ENCODE measurements around the gene RADIL. TPM values are rescaled to one million over a fixed set of nuclear protein-coding genes. Genes with fewer than 3 reads are reported as not detected.
A peak's percentile ranks its signal among the peaks of the same experiment; 100 is the strongest.

The RADIL gene
- total and polyA plus RNA-seq, 9 of the 15 experiments (the other 6 are each of a cell fraction or from before 2014, with no cell fraction given) = 0.06 to 8.1 (median 1.9) TPM; not detected in 1

DNA sequence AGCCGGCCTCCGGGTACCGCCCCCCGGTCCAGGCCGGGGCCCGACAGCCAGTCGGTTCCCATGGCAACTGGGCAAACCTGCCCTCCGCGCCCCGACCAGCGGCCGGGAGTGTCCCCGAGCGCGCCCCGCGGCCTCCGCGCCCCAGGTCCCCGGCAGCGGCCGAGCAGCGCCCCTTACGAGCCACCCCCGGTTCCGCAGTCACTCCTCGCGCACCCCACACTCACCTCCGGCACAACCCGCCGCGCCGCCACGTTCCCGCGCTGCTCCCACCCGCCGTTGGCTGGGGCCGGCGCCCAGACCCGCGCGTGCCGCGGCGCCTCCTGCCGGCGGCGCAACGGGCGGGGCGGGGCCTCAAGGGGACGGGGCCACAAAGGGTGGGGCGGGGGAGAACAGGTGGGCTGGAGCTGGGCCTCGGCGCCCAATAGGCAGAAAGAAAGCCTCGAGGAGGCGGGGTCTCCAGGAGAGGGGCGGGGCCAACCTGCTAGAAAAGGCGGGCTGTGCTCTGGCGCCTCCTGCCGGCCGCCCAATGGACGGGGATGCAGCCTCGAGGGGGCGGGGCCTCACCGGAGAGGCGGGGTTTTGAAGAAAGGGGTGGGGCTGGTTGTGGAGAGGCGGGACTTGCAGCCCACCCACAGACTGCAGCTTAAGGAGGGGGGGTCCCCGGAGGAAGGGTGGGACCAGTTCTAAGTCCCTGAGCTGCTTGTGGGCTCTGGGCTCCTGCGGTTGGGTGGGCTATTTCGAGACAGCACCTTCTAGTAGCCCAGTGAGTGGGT is at the start of gene RADIL (continued):
- TF ChIP-seq, protein P1, sequence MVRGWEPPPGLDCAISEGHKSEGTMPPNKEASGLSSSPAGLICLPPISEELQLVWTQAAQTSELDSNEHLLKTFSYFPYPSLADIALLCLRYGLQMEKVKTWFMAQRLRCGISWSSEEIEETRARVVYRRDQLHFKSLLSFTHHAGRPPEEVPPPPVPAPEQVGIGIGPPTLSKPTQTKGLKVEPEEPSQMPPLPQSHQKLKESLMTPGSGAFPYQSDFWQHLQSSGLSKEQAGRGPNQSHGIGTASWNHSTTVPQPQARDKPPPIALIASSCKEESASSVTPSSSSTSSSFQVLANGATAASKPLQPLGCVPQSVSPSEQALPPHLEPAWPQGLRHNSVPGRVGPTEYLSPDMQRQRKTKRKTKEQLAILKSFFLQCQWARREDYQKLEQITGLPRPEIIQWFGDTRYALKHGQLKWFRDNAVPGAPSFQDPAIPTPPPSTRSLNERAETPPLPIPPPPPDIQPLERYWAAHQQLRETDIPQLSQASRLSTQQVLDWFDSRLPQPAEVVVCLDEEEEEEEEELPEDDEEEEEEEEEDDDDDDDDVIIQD (CRISPR knock-in tag; IDR thresholded peaks at IDR 0.05) = no peak
- TF ChIP-seq SMAD3 (CRISPR knock-in tag; conservative IDR thresholded peaks at IDR 0.05) (no peak), ZFX (CRISPR knock-in tag; IDR thresholded peaks at IDR 0.05) (peak; percentile 40), ZNF12 (CRISPR knock-in tag; IDR thresholded peaks at IDR 0.05) (no peak), CBFA2T3 (IDR thresholded peaks at IDR 0.05) (no peak), CHD4 (IDR thresholded peaks at IDR 0.05; ENCODE audit: insufficient read depth, insufficient replicate concordance, low read depth, low read length, poor library complexity, severe bottlenecking) (no peak), TEAD2 (tag; IDR thresholded peaks at IDR 0.05) (no peak), RHOXF2B (CRISPR knock-in tag; conservative IDR thresholded peaks at IDR 0.05) (no peak), SUPT5H (IDR thresholded peaks at IDR 0.05) (no peak), CTBP1 (IDR thresholded peaks at IDR 0.05; ENCODE audit: borderline replicate concordance) (peak; percentile 77), ZNF174 (CRISPR knock-in tag; IDR thresholded peaks at IDR 0.05) (no peak), ZNF175 (CRISPR knock-in tag; IDR thresholded peaks at IDR 0.05; ENCODE audit: low read depth) (no peak), CAMTA2 (CRISPR knock-in tag; conservative IDR thresholded peaks at IDR 0.05) (no peak), CBFB (CRISPR knock-in tag; IDR thresholded peaks at IDR 0.05) (no peak), NFXL1 (CRISPR knock-in tag; IDR thresholded peaks at IDR 0.05) (no peak), NRF1 (conservative IDR thresholded peaks at IDR 0.05 in 1 of 2, IDR thresholded peaks at IDR 0.05 in 1 of 2) (peak; percentile 4 to 38; a peak in 2 of 4 replicates), ZNF696 (CRISPR knock-in tag; conservative IDR thresholded peaks at IDR 0.05) (no peak), MYC (IDR thresholded peaks at IDR 0.05; ENCODE audit: low read depth, low read length) (no peak), MYC (CRISPR knock-in tag; IDR thresholded peaks at IDR 0.05; ENCODE audit: borderline replicate concordance, low read depth) (no peak), RBM39 (optimal IDR thresholded peaks at IDR 0.05; ENCODE audit: low read depth, low read length) (no peak)
- TF ChIP-seq, protein P2, sequence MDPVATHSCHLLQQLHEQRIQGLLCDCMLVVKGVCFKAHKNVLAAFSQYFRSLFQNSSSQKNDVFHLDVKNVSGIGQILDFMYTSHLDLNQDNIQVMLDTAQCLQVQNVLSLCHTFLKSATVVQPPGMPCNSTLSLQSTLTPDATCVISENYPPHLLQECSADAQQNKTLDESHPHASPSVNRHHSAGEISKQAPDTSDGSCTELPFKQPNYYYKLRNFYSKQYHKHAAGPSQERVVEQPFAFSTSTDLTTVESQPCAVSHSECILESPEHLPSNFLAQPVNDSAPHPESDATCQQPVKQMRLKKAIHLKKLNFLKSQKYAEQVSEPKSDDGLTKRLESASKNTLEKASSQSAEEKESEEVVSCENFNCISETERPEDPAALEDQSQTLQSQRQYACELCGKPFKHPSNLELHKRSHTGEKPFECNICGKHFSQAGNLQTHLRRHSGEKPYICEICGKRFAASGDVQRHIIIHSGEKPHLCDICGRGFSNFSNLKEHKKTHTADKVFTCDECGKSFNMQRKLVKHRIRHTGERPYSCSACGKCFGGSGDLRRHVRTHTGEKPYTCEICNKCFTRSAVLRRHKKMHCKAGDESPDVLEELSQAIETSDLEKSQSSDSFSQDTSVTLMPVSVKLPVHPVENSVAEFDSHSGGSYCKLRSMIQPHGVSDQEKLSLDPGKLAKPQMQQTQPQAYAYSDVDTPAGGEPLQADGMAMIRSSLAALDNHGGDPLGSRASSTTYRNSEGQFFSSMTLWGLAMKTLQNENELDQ (CRISPR knock-in tag; IDR thresholded peaks at IDR 0.05; ENCODE audit: borderline replicate concordance) = no peak
- TF ChIP-seq, protein P3, sequence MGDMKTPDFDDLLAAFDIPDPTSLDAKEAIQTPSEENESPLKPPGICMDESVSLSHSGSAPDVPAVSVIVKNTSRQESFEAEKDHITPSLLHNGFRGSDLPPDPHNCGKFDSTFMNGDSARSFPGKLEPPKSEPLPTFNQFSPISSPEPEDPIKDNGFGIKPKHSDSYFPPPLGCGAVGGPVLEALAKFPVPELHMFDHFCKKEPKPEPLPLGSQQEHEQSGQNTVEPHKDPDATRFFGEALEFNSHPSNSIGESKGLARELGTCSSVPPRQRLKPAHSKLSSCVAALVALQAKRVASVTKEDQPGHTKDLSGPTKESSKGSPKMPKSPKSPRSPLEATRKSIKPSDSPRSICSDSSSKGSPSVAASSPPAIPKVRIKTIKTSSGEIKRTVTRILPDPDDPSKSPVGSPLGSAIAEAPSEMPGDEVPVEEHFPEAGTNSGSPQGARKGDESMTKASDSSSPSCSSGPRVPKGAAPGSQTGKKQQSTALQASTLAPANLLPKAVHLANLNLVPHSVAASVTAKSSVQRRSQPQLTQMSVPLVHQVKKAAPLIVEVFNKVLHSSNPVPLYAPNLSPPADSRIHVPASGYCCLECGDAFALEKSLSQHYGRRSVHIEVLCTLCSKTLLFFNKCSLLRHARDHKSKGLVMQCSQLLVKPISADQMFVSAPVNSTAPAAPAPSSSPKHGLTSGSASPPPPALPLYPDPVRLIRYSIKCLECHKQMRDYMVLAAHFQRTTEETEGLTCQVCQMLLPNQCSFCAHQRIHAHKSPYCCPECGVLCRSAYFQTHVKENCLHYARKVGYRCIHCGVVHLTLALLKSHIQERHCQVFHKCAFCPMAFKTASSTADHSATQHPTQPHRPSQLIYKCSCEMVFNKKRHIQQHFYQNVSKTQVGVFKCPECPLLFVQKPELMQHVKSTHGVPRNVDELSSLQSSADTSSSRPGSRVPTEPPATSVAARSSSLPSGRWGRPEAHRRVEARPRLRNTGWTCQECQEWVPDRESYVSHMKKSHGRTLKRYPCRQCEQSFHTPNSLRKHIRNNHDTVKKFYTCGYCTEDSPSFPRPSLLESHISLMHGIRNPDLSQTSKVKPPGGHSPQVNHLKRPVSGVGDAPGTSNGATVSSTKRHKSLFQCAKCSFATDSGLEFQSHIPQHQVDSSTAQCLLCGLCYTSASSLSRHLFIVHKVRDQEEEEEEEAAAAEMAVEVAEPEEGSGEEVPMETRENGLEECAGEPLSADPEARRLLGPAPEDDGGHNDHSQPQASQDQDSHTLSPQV (IDR thresholded peaks at IDR 0.05) = 0 out of 2 replicates have a peak, but pooled peaks have one; percentile 32
